ENCODE results near the gene FNDC10.
"Not testable (repeated sequence)": the region's sequence is repeated elsewhere in the genome, so short reads cannot be mapped to it uniquely, and the experiment has no call there.

The FNDC10 gene

DNA sequence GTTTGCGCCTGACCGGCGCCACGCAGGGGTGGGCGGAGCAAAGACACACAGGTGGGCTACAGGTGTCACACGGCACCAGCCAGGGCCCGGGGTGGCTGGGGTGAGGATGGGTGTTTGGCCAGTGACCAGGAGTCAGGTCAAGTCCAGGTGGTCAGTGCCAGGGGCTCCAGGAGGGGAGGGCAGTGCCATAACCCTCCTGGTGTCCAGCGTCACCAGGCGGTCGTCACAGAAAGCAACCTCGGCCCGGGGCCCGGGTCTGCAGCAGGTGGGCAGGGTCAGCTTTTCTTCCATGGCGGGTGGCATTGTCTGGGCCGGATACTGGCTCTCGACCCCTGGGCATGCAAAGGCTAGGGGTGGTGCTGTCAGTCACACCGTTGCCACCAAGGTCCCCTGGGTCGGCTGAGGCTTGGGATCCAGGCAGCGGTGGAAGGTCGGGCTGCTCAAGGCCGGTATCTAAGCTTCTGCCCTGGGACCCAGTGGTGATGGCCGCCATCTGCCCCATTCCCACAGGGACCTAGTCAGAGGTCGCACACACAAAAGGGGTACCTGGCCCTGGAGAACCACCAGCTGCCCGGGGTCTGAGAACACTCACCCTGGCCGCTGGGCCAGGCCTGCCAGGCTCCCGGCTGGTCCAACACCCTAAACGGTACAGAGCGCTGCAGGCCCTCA lies 1.8 kb downstream of the FNDC10 start:
- no peak for DNase-seq

DNA sequence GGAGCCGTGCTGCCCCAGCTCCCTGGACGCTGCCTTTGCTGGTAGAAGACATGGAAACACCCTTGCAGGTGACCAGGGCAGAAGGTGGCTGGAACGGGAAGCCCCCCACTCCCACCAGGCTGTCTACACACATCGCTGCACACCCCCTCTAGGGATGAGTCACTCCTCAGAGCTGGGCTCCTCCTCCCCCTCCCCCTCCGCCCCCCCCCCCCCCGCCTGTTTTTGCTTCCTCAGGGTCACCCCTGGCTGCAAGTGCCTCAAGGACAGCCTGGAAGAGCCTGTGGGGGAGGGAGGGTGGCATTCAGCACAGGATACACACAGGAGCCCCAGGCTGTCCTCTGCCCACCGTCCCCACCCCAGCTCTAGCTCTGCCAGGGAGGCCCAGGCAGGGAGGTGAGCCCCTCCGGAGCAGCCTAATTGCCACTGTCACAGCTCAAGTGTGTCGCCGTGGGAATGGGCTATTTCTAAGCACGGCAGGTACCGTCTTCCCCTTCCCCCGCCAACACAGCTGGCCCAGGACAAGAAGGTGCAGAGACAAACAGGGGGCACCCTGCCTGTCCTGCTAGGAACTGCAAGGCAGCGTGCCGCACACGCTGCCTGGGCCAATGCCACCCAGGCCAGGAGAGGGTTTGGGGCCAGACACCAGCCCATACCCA lies 2.5 kb downstream of the FNDC10 start:
- no peak for DNase-seq

DNA sequence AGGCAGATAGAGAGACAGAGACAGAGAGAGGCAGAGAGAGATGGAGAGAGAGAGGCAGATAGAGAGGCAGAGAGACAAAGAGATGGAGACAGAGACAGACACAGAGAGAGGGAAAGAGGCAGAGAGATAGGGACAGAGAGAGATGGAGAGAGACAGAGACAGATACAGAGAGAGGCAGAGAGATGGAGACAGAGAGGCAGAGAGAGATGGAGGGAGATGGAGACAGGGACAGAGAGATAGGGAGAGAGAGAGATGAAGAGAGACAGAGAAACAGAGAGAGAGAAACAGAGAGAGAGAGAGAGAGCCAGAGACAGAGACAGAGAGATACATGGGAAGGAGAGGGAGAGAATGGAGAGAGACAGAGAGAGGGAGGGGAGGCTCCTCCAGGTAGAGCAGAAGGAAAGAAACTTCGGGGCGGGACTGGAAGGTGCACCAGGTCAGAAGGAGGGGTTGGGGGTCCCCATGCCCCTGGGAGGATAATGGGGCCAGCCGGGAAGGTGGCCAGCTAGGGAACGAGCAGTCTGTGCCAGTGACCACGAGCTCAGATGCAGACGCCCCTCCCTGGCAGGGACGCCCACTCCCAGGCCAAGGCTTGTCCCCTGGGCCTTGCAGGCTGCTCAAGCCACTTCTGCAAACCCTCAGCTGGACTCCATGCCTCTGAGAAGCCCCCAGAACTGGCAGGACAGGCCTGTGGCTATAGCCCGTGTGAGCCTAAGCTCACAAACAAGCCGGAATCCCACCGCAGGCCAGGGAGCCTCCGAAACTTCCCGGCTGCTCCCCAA lies 3.3 kb downstream of the FNDC10 start:
- DNase-seq = no peak

DNA sequence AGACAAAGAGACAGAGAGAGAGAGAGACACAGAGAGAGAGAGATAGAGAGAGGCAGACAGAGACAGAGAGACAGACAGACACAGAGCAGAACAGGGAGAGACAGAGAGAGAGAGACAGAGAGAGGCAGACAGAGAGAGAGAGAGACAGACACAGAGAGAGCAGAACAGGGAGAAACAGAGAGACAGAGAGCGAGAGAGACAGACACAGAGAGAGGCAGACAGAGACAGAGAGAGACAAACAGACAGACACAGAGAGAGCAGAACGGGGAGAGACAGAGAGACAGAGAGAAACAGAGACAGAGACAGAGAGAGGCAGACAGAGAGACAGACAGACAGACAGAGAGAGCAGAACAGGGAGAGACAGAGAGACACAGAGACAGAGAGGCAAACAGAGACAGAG lies 4.6 kb downstream of the FNDC10 start:
- DNase-seq = not testable (repeated sequence)

DNA sequence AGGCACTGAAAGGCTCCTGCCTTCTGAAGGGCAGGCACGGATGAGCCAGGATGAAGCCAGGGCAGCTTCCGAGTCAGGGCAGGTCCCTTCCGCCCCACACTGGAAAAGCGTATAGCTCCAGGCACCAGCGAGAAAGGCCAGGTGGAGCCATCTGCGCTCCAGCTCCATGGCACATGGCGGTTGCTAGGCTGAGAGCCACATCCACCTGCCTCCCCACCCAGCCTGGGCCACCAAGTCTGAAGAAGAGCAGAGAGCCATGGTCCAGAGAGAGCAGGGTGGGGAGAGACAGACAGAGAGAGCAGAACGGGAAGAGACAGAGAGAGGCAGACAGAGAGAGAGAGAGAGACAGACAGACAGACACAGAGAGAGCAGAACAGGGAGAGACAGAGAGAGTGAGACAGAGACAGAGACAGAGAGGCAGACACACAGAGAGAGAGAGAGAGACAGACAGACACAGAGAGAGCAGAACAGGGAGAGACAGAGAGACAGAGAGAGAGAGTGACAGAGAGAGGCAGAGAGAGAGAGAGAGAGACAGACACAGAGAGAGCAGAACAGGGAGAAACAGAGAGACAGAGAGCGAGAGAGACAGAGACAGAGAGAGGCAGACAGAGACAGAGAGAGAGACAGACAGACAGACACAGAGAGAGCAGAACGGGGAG lies 5.2 kb downstream of the FNDC10 start:
- DNase-seq = no peak

DNA sequence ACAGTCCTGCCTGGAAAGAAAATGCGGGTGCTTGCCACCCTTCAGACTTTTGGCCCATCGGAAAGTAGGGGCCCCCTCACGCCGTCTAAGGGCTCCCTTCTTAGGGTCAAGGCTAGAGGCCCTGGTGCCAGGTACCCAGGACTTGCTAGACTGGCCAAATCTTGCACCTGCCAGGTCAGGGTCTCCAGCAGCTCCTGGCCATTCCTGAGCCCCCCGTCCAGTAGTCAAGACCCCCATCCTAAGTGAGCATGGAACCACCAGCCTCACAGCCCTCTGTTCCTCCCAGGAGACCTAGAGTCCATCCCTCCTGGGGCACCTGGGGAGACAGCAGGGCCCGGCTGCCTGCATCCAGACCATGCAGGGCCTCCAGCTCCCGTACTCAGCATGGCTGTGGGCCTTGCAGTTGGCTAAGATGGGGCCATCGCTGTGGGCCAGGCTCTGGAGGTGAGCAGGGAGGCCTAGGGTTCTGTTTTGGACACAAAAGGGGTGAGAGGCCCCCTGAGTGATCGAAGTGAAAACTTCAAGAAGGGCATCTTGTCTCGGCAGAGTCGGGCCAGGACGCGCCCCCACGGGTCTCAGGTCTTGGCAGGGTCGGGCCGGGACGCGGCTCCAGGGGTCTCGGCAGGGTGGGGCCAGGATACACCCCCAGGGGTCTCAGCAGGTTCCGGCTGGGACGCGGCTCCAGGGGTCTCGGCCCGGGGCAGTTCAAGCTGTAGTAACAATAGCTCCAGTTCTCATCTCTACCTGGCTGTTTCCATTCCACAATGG lies 5.9 kb downstream of the FNDC10 start:
- no peak for DNase-seq

DNA sequence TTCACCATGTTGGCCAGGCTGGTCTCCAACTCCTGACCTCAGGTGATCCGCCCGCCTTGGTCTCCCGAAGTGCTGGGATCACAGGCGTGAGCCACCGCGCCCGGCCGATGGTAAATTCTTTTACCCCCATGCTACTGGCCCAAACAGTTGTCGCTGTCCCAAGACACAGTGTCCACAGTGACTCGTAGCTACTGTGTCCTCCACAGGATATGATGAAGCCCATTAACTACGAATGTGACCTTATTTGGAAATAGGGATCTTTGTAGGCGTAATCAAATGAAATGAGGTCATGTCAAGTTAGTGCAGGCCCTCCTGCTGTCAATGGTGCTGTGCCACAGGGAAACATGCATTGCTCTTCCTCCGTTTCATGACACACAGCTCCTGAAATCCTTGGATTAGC lies 8.5 kb downstream of the FNDC10 start:
- DNase-seq = no peak

DNA sequence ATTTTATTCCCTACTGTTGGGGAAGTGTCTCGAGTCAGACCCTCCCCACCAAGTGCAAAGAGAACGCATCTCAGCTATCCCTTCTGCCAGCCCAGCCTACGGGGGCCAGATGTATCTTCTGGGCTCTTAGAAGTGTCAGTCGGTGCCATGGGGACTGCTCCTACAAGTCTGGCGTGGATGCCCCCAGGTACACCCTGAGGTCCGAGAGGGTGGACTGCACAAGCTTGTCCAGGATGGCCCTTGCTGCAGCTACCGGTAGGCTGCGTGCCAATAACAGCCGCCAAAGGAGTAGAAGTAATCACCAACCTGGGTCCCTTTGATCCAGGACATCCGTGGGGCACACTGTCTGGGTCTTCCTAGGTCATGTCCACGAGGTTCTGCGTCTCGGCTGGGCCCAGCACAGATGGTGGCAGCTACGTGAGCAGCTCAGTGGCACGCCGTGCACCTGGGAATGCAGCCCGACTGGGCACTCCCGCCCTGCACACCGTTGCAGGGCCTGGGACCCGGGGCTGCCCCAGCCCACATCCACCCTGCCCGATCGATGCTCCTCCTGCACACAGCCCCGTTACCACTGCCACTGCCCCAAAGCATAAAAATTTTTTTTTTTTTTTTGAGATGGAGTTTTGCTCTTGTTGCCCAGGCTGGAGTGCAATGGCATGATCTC lies 16.5 kb downstream of the FNDC10 start:
- no peak for DNase-seq

DNA sequence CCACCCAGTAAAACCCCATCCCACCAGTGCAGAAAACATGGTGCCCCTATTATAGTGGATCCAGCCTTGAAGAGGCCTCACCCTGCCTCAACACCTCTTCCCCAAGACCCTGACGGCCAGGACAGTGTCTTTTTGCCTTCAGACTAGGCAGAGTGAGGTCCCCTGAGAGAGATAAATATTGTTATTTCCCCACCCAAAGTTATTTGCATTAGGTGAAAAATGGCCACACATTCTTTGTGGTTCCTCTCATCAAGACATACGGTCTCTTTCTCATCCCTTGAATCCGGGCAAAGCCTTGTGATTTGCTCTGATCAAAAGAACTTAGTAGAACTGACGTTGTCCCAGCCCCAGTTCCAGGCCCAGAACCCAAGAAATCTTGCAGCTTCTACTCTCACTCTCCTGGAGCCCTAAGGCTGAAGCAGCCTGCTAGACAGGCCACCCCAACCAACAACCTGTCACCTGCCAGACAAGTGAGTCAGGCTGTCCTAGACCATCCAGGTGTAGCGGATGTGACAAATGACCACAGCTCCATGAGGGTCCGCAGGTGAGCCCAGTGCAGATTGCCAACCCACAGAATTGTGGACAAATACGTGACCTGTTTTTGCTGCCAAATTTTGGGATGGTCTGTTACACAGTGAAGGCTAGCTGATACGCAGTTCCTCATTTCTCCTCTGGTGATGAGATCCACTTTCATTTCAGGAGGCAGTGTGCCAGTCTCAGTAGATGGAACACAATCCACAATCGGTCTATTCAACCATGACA lies 17.2 kb downstream of the FNDC10 start:
- DNase-seq = no peak

DNA sequence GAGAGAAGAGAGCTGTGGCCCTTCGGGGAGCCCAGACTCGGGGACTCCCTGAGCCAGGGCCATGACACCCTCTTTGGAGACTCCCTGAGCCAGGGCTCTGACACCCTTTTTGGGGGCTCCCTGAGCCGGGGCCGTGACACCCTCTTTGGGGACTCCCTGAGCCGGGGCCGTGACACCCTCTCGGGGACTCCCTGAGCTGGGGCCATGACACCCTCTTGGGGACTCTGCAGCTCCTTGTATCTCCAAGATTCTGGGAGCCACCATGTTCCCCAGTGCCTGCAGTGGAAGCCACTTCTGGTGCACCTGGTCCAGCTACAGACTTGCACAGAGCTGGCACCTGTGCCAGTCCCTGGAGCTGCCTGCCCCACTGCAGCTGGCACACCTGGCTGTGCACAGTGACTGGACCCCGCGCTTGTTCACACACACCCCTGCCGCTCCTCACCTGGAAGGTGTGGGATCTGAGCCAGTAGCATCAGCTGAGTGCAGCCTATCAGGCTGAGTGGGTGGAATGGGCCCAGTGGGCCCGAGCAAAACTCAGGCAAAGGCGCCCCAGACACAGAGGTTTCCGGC lies 21.5 kb downstream of the FNDC10 start:
- DNase-seq = no peak

DNA sequence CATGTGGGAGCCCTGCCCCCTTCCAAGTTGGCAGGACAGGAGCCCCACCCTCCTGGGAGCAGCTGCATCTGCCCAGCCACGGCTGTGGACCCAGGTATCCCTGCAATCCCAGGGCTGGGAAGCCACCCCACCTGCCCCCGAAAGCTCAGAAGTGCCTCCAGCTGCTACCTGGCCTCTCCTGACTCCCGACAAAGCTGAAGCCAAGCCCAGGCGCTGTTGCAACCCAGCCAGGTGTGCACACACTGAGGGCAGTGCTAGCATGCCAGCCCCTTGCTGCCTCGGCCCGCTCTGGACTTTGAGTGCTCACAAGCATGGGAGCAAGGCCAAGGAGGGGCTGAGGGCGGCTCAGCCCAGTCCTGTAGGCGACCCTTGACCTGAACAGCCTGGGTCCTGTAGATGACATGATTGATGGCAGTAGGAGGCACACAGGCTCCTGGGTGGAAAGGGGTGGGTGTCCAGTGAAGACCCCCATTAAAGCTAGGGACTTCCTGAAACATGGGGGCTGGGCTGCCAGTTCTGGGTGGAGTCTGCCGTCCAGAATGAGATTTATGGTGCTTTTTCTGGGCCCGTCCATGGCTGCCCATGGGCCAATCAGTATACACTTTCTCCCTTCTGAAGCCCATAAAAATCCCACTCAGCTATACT lies 22.4 kb downstream of the FNDC10 start:
- no peak for DNase-seq

DNA sequence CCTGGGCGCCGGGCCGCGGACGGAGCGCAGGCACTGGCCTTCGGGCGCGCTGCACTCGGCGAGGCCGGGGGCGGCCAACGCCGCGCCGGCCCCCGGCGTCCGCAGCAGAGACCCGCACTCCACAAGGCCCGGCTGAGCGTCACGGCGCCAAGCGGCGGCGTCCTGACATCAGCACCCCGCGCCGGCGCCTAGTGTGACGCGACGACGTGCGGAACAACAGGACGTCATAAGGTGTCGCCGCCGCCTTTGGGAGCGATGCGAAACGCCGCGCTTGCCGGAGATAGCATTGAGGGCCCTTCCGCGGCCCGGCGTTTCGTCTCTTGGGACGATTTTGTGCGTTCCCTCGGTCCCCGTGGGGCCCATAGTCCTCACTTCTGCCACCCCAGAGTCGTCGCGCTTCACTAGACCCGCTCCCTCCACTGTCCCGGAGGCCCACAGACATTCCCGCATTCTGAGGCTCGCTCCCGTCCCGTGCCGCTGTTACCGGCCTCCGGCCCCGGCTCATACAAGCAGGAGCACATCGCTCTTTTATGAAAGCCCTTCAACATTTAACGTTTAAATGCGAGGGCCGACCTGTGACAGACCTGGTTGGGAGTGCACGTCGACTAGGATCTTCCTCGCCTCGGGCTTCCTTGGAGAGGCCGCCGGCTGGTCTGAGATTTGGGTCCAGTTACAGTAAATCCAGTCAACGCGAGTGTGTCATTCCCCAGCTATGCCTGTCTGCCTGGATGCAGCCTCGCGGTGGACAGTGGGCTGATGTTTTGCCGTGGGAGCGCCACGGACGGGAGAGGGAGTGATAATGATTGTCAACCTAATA lies 25.0 kb downstream of the FNDC10 start, which contains the start of gene SSU72:
TSS of gene SSU72 (minus strand) at position 143 of the 817 bp plus-strand sequence. CDS start 306 bp downstream, outside the sequence.
- DNase-seq = peak; percentile 93

DNA sequence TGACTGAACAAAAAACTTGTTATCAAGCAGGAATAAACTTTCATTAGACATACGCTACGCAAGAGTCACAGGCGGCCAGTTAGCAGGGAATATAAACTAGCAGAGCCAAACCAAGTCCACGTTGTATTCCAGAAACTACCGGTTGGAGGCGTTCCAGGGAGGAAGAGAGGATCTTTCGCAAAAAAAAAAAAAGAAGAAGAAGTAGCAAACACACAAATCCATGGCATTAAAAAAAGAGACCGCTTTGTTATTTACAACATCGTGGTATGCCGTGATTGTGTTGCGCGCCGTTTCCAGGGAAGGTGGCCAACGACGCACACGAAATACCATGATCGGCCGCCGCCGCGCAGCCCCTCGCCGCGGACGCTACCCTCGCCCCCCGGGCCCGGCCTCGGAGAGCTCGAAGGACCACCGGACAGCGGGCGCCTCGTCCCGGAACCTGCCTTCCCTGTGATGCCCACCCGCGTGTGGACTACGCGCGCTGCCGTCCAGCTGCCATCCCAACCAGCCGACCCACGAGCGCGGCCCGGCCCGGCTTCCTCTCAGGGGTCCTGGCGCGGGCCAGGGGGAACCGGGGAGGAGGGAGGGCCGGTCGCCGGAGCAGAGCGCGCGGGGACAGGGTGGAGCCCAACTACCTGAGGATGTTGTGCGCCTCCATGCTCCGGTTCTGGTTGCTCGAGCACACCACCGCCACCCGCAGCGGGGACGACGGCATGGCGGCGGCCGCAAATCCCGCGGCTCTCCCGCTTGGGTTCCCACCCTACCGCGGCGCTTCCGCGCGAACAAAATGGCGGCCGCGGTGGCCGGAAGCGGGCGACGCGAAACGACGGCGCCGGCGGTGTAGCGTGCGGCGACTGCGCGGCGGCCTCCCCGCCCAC lies 25.9 kb downstream of the FNDC10 start:
- DNase-seq = peak; percentile 65

DNA sequence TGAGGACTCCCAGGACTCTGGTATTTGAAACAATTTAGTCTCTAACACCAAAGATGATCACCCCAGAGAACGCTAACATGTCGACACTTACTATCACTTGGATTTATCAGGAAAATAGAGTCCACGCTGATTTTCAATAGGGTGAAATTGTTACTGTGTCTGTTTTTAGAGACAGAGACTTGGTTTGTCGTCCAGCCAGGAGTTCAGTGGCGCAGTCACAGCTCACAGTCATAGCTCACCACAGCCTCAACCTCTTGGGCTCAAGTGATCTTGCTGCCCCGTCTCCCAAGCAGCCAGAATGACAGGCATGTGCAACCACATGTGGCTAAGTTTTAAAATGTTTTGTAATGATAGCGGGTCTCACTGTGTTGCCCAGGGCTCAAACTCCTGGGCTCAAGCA lies 30.6 kb downstream of the FNDC10 start:
- DNase-seq = no peak

DNA sequence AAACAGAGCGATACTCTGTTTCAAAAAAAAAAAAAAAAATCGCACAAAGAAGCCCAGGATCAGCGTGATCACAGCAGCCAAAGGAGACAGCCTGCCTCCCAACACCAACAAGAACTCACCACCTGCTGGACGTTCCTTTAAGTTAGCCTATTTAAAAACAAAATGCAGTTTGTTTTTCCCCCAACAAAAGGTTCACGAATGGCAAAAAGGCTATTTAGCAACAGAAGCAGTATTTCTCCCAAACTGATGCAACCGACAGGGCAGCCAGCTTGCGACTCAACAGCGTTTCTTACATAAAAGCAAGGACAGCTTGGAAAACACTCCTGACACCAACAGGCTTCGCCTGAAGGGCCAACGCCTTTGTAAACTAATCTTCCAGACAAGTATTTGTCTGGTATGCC lies 32.0 kb downstream of the FNDC10 start:
- DNase-seq = no peak

DNA sequence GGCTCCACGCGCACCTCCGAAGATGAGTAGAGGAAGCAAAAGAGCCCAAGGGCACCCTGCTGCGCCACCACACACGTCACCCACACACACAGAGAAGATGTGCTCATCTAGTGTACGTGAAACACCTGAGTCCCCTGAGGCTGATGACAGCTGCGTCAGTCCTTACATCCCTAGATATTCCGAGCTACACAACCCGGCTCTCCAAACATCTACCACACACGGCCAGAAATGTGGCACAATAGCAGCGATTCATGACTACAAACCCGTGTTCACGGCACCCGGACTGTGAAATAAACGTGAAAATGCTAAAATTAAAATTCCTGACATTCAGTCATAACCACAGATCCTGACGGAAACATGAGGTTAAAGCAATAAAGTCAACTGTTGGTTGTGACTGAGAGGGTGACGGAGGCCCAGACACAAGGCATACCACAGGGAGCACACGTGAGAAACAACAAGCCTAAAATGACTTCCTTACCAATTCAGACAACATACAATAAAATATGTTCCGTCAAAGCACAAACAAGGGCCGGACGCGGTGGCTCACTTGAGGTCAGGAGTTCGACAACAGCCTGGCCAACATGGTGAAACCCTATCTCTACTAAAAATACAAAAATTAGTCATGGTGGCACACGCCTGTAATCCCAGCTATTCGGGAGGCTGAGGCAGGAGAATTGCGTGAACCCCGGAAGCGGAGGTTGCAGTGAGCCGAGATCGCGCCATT lies 32.6 kb downstream of the FNDC10 start:
- DNase-seq = no peak

DNA sequence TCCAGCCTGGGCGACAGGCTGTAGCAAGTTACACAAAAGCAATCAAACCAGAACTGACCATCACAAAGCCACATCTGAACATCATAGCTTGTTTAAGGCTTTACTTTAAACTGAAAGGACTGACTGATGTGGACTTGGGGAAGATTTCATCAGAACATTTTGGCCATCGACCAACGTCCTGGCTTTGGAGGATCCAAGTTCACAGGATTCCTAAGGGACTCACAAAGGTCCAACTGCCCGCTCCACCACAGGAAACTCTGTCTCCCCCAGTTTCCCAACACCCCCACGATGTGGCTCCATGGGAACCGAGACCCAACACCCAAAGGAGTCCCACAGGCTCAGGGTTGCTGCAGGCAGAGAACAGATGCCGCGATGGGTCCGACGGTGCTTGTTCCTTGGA lies 34.6 kb downstream of the FNDC10 start:
- DNase-seq = no peak

DNA sequence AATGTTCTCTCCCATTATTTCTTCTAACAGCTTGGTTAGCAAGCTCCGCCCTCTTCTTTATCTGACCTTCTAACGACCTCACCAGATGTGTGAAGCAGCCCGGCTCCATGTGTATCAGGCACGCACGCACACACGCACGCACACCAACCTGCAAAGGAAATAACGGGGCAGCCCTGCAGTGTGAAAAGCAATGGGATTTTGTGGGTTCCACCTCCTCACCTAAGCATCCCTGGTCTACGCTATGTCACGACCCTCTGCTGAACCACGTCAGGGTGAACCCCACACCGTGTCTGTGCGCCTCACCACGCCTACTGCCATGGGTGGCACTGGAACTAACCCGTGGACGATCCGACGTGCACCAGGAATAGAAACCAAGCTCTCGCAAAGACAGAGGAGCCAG lies 35.7 kb downstream of the FNDC10 start:
- no peak for DNase-seq

Data from effector CD4-positive, alpha-beta T cell (primary cell).